Putamen (tissue), 1 donor: ENCODE measurements around the gene NME4.

Source experiments
- DNase-seq: peaks from one replicate; pipeline ENCODE4 v3.0.0-alpha.2; 2016; ENCODE audit warnings: low spot score

The NME4 gene

GRCh38 chr16:363766-364490 is 33.1 kb upstream of the NME4 start:
- no peak for DNase-seq

- no peak for DNase-seq
Observed at GRCh38 chr16:364595-365491, 32.2 kb upstream of the NME4 start.

GRCh38 chr16:366476-366875 is 30.5 kb upstream of the NME4 start:
- no peak for DNase-seq

- no peak for DNase-seq
Observed at GRCh38 chr16:367333-367903, 29.6 kb upstream of the NME4 start.

- DNase-seq = no peak
Observed at GRCh38 chr16:368388-369158, 28.4 kb upstream of the NME4 start.

- no peak for DNase-seq
Observed at GRCh38 chr16:369275-369865, 27.6 kb upstream of the NME4 start.

GRCh38 chr16:369866-370436 is 27.0 kb upstream of the NME4 start:
- no peak for DNase-seq

- DNase-seq = peak; percentile 93
Observed at GRCh38 chr16:370443-370842, 26.6 kb upstream of the NME4 start, which contains the start of gene MRPL28. TSS of gene MRPL28 (minus strand) at chr16:370538. CDS start at chr16:370218, 320 bp downstream.

- no peak for DNase-seq
Observed at GRCh38 chr16:370979-371514, 26.0 kb upstream of the NME4 start.

GRCh38 chr16:371515-372301 is 25.3 kb upstream of the NME4 start:
- DNase-seq = no peak

- no peak for DNase-seq
Observed at GRCh38 chr16:372302-372983, 24.6 kb upstream of the NME4 start.

- DNase-seq = no peak
Observed at GRCh38 chr16:373020-373598, 23.9 kb upstream of the NME4 start.

GRCh38 chr16:373848-374615 is 23.0 kb upstream of the NME4 start:
- DNase-seq = no peak

GRCh38 chr16:374616-374926 is 22.4 kb upstream of the NME4 start:
- DNase-seq = no peak

- DNase-seq = no peak
Observed at GRCh38 chr16:375212-375611, 21.8 kb upstream of the NME4 start.

GRCh38 chr16:375927-376816 is 20.8 kb upstream of the NME4 start:
- no peak for DNase-seq

- DNase-seq = no peak
Observed at GRCh38 chr16:376817-377418, 20.1 kb upstream of the NME4 start.
